Embryonic facial prominence (tissue), 1 donor: Measurements from ENCODE around the gene AMER1.
"Not testable (repeated sequence)": the region's sequence is repeated elsewhere in the genome, so short reads cannot be mapped to it uniquely, and the experiment has no call there.

ENCODE experiments used
- DNase-seq: peaks from one replicate; pipeline ENCODE4 v3.0.0-alpha.2; 2016; ENCODE audit errors: extremely low spot score

Gene AMER1

GRCh38 chrX:64205441-64205734 is at the start of gene AMER1:
Gene AMER1 (minus strand): TSS chrX:64205708. CDS start chrX:64193286, 12,422 bp downstream.
- DNase-seq: no peak

- no peak for DNase-seq
These were observed 24.8 kb upstream of the AMER1 start, which contains the start of gene ASB12 for GRCh38 chrX:64230123-64230970. Gene ASB12 (minus strand): TSS chrX:64230607. CDS start chrX:64225650, 4,957 bp downstream.

- no peak for DNase-seq
These were observed 23.6 kb upstream of the AMER1 start for GRCh38 chrX:64229154-64229553.

GRCh38 chrX:64218023-64218422 is 12.5 kb upstream of the AMER1 start:
- DNase-seq: no peak

GRCh38 chrX:64213989-64214388 is 8.5 kb upstream of the AMER1 start:
- not testable (repeated sequence) for DNase-seq

- DNase-seq: no peak
These were observed 1.2 kb upstream of the AMER1 start for GRCh38 chrX:64206556-64207162.

GRCh38 chrX:64205735-64206501 is 410 bp upstream of the AMER1 start:
- peak; percentile 74 for DNase-seq

GRCh38 chrX:64204701-64205440 is 637 bp downstream of the AMER1 start:
- DNase-seq: no peak

GRCh38 chrX:64204252-64204651 is 1.3 kb downstream of the AMER1 start:
- no peak for DNase-seq

GRCh38 chrX:64202808-64203325 is 2.6 kb downstream of the AMER1 start:
- DNase-seq: no peak

GRCh38 chrX:64198036-64198435 is 7.5 kb downstream of the AMER1 start:
- DNase-seq: no peak

GRCh38 chrX:64196606-64197005 is 8.9 kb downstream of the AMER1 start:
- no peak for DNase-seq

GRCh38 chrX:64195862-64196261 is 9.6 kb downstream of the AMER1 start:
- no peak for DNase-seq

GRCh38 chrX:64192673-64193072 is 12.8 kb downstream of the AMER1 start:
- no peak for DNase-seq

- no peak for DNase-seq
These were observed 13.5 kb downstream of the AMER1 start for GRCh38 chrX:64192040-64192439.

- no peak for DNase-seq
These were observed 14.1 kb downstream of the AMER1 start for GRCh38 chrX:64191281-64192010.

GRCh38 chrX:64190136-64190740 is 15.3 kb downstream of the AMER1 start:
- DNase-seq: no peak

- no peak for DNase-seq
These were observed 16.6 kb downstream of the AMER1 start for GRCh38 chrX:64188901-64189300.

- no peak for DNase-seq
These were observed 17.8 kb downstream of the AMER1 start for GRCh38 chrX:64187762-64188150.

- no peak for DNase-seq
These were observed 18.3 kb downstream of the AMER1 start for GRCh38 chrX:64186974-64187761.
